ENCODE data around the gene ACYP1. TPM values are rescaled to one million over a fixed set of nuclear protein-coding genes. Genes with fewer than 3 reads are reported as not detected.

ACYP1 gene
- total and polyA plus RNA-seq, 9 of the 15 experiments (the other 6 are each of a cell fraction or from before 2014, with no cell fraction given): 19.9 to 113 (median 52.3) TPM

GRCh38 chr14:75069121-75069810, 5.4 kb upstream of the ACYP1 start, which contains the start of gene ZC2HC1C (continued):
- no peak for TF ChIP-seq HBP1 (CRISPR knock-in tag; IDR thresholded peaks at IDR 0.05)
- TF ChIP-seq E2F6 (IDR thresholded peaks at IDR 0.05; ENCODE audit: borderline replicate concordance in 1 of 2, extremely low read depth in 1 of 2, insufficient read depth in 1 of 2, insufficient read length in 1 of 2, low read depth in 1 of 2, low read length in 1 of 2, poor library complexity in 1 of 2, severe bottlenecking in 1 of 2): peak; percentile 92 to 99
- TF ChIP-seq MTA2 (IDR thresholded peaks at IDR 0.05; ENCODE audit: low read depth): no peak
- no peak for TF ChIP-seq ZFP36 (IDR thresholded peaks at IDR 0.05; ENCODE audit: low read depth, low read length, partially characterized antibody)
- no peak for TF ChIP-seq ZNF408 (CRISPR knock-in tag; IDR thresholded peaks at IDR 0.05; ENCODE audit: low read depth)
- no peak for TF ChIP-seq ZNF655 (CRISPR knock-in tag; IDR thresholded peaks at IDR 0.05)
- no peak; the same call in 1 of the 2 replicates for TF ChIP-seq ETS1 (conservative IDR thresholded peaks at IDR 0.05; ENCODE audit: control insufficient read depth, low read depth, low read length)
- TF ChIP-seq ZNF133 (CRISPR knock-in tag; IDR thresholded peaks at IDR 0.05): no peak
- TF ChIP-seq ZNF780A (CRISPR knock-in tag; IDR thresholded peaks at IDR 0.05): no peak
- TF ChIP-seq SRSF1 (IDR thresholded peaks at IDR 0.05; ENCODE audit: low read depth, low read length): no peak
- TF ChIP-seq CREB5 (CRISPR knock-in tag; IDR thresholded peaks at IDR 0.05): no peak
- no peak for TF ChIP-seq HMG20B (CRISPR knock-in tag; IDR thresholded peaks at IDR 0.05)
- no peak for TF ChIP-seq ZNF316 (IDR thresholded peaks at IDR 0.05)
- no peak for TF ChIP-seq PRPF4 (IDR thresholded peaks at IDR 0.05; ENCODE audit: insufficient read depth, low read depth, low read length, poor library complexity, severe bottlenecking)
- TF ChIP-seq ZNF76 (CRISPR knock-in tag; IDR thresholded peaks at IDR 0.05; ENCODE audit: borderline replicate concordance): no peak
- no peak for TF ChIP-seq HOMEZ (CRISPR knock-in tag; IDR thresholded peaks at IDR 0.05)
- TF ChIP-seq SAFB (IDR thresholded peaks at IDR 0.05; ENCODE audit: borderline replicate concordance, low read depth, low read length): no peak
- TF ChIP-seq PYGO2 (tag; IDR thresholded peaks at IDR 0.05): no peak
- TF ChIP-seq SIN3A (IDR thresholded peaks at IDR 0.05; ENCODE audit: borderline replicate concordance in 2 of 2, control insufficient read depth in 1 of 2, low read depth in 2 of 2, low read length in 2 of 2): no peak
